K562 (cell line): ENCODE measurements around the gene OSBPL1A. TPM values are rescaled to one million over a fixed set of nuclear protein-coding genes. Genes with fewer than 3 reads are reported as not detected.

Source experiments
- ATAC-seq: fragments of 200-7000 bp; cut with Tn5 transposase; 3 replicates; pipeline ENCODE4 v1.9.1; 2020; ENCODE audit warnings: moderate library complexity
- BruUV-seq: library from RNA; stranded (reverse); fragments of 400-500 nt; replicated peaks from 2 replicates; lab custom pipeline; 2021; lab: Mats Ljungman, UMichigan
- CTCF ChIA-PET: fragments of 300-600 bp; formaldehyde crosslinking; extraction: SDS; loops from one replicate; lab custom pipeline; 2021; ENCODE audit warnings: low intra/inter-chr PET ratio; lab: Yijun Ruan, JAX
- POLR2A ChIA-PET: fragments of 300-600, 350-650 bp; sonication (Branson Sonifier 250); formaldehyde crosslinking; extraction: SDS; loops from one replicate; lab custom pipeline; 2021; ENCODE audit warnings: antibody characterized with exemption, inconsistent platforms; lab: Yijun Ruan, JAX
- DNase-seq, 4 experiments: peaks; one replicate each; pipeline versions ENCODE4 v3.0.0 to v3.0.0-alpha.2; 2011 to 2018; ENCODE audit warnings: low spot score in 3 of 4, mixed read lengths in 3 of 4; ENCODE audit errors: extremely low read depth in 1 of 4
- FAIRE-seq: peaks from 2 replicates; lab custom pipeline; 2011; peaks lifted over from hg19 to GRCh38; lab: Jason Lieb, UNC
- H2AFZ ChIP-seq: 2 replicates; pipeline ENCODE4 v1.6.0; 2011; ENCODE audit warnings: low read depth, low read length, control low read depth, inconsistent platforms
- H3K27ac ChIP-seq: fragments of 200-600 bp; 3 replicates; pipeline ENCODE4 v1.8.0; 2011; ENCODE audit warnings: low read depth, mild to moderate bottlenecking, control low read depth, inconsistent platforms, low read length, moderate library complexity, mixed read lengths; ENCODE audit errors: extremely low read depth
- H3K27me3 ChIP-seq, 2 experiments: fragments of 300-600 bp in 1 of 2; 2 replicates in 1 of 2; 3 replicates in 1 of 2; pipeline versions ENCODE4 v1.6.0 to v1.8.0; 2011; ENCODE audit warnings: inconsistent platforms in 2 of 2, low read length in 2 of 2, mild to moderate bottlenecking in 1 of 2, mixed read lengths in 1 of 2, moderate library complexity in 1 of 2; ENCODE audit not compliant: control insufficient read depth in 2 of 2, insufficient read depth in 2 of 2
- H3K36me3 ChIP-seq: fragments of 300-600 bp; 3 replicates; pipeline ENCODE4 v1.8.0; 2011; ENCODE audit warnings: mild to moderate bottlenecking, low read length, inconsistent platforms; ENCODE audit not compliant: control insufficient read depth, insufficient read depth
- H3K4me1 ChIP-seq, 2 experiments: fragments of 200-600 bp in 1 of 2; replicated peaks in 1 of 2; 2 replicates in 1 of 2; 3 replicates in 1 of 2; pipeline versions ENCODE4 v1.5.1 to v1.8.0; 2011; ENCODE audit warnings: inconsistent platforms in 2 of 2, low read length in 2 of 2, mild to moderate bottlenecking in 1 of 2, mixed read lengths in 1 of 2, moderate library complexity in 1 of 2; ENCODE audit not compliant: control insufficient read depth in 2 of 2, insufficient read depth in 2 of 2
- H3K4me2 ChIP-seq: 2 replicates; pipeline ENCODE4 v1.6.1; 2011; ENCODE audit warnings: low read length, control low read depth, inconsistent platforms, mixed read lengths; ENCODE audit not compliant: insufficient read depth
- H3K4me3 ChIP-seq: fragments of 200-600 bp; sonication (generic), shearing (Covaris generic); 2 replicates; pipeline ENCODE4 v1.5.1; 2016; ENCODE audit warnings: control low read depth, inconsistent platforms
- H3K79me2 ChIP-seq: fragments of 200-600 bp; 3 replicates; pipeline ENCODE4 v1.8.0; 2011; ENCODE audit warnings: low read length, inconsistent platforms; ENCODE audit not compliant: control insufficient read depth, insufficient read depth
- H3K9ac ChIP-seq, 2 experiments: 2 replicates each; pipeline versions ENCODE4 v1.6.0 to v1.6.1; 2011; ENCODE audit warnings: low read depth in 2 of 2, low read length in 2 of 2, control low read depth in 1 of 2, inconsistent platforms in 1 of 2, mild to moderate bottlenecking in 1 of 2, mixed read lengths in 1 of 2; ENCODE audit not compliant: insufficient read depth in 1 of 2
- H3K9me1 ChIP-seq: one replicate; pipeline ENCODE4 v1.6.0; 2011; ENCODE audit warnings: inconsistent platforms, mild to moderate bottlenecking, low read length, moderate library complexity; ENCODE audit not compliant: control insufficient read depth, insufficient read depth
- H3K9me3 ChIP-seq: replicated peaks from 2 replicates; pipeline ENCODE4 v1.5.1; 2011; ENCODE audit warnings: low read depth, low read length, inconsistent platforms; ENCODE audit not compliant: control insufficient read depth, insufficient read depth
- H4K20me1 ChIP-seq: replicated peaks from 2 replicates; pipeline ENCODE4 v1.6.1; 2011; ENCODE audit warnings: low read length, inconsistent platforms, mixed read lengths; ENCODE audit not compliant: control insufficient read depth, insufficient read depth
- HDAC3 ChIP-seq: fragments of 450-650 bp; IDR thresholded peaks from 2 replicates; pipeline ENCODE4 v1.6.1; 2018; ENCODE audit warnings: borderline replicate concordance, mild to moderate bottlenecking, moderate library complexity; ENCODE audit not compliant: partially characterized antibody
- HLTF ChIP-seq: fragments of 450-650 bp; IDR thresholded peaks from 2 replicates; pipeline ENCODE4 v1.6.1; 2016
- MECOM ChIP-seq: fragments of 250-450 bp; sonication (Bioruptor Pico); IDR thresholded peaks from 2 replicates; pipeline ENCODE4 v1.8.0; 2022; ENCODE audit warnings: inconsistent platforms
- MYNN ChIP-seq, 2 experiments: sonication (generic); formaldehyde crosslinking in 1 of 2; IDR thresholded peaks; 2 replicates each; pipeline versions ENCODE4 v1.5.0 to v1.6.1; 2016 to 2020; ENCODE audit warnings: antibody characterized with exemption in 1 of 2, missing genetic modification reagents in 1 of 2
- PRPF4 ChIP-seq: fragments of 200-400 bp; formaldehyde crosslinking; IDR thresholded peaks from one replicate; pipeline ENCODE4 v1.6.1; 2017; ENCODE audit warnings: low read length, low read depth, mild to moderate bottlenecking; ENCODE audit not compliant: insufficient read depth, poor library complexity, severe bottlenecking
- WGBS: fragments of 100-300 bp; shearing (Covaris generic); methylation state at CpG from one replicate; pipeline ENCODE4 v1.1.6; 2016; ENCODE audit warnings: low coverage, mixed read lengths; ENCODE audit not compliant: insufficient coverage; ENCODE audit errors: missing lambda C conversion rate; 5-methylcytosine and 5-hydroxymethylcytosine counted together
- in situ Hi-C: fragments of 300-500 bp; cut with MboI; formaldehyde crosslinking; loops from 4 replicates; pipeline ENCODE4 v1.15.0; 2018; ENCODE audit warnings: inconsistent platforms, mixed read lengths
- intact Hi-C: fragments of 100-400 bp; cut with micrococcal nuclease; formaldehyde crosslinking; loops from 2 replicates; pipeline ENCODE4 v1.14.2; 2022
- polyA plus RNA-seq, 8 experiments: library from polyadenylated mRNA; depleted of rRNA in 4 of 8; stranded (reverse) in 5 of 8; unstranded in 3 of 8; fragments of >200 nt; fragmentation: Nextera tagmentation in 2 of 8; fragmentation: Illumina TruSeq in 1 of 8; extraction: Ambion mirVana in 2 of 8; extraction: Trizol in 1 of 8; gene quantifications; 2 replicates each; pipeline versions ENCODE4 v1.2.1 to v1.2.3, GENCODE V29; 2011 to 2014; ENCODE audit warnings: inconsistent platforms in 1 of 8, missing spikeins in 1 of 8
- total RNA-seq, 7 experiments: library from RNA; depleted of rRNA in 6 of 7; stranded (reverse); fragments of >200 nt in 6 of 7; fragmentation: Illumina TruSeq in 2 of 7; extraction: Trizol in 2 of 7; gene quantifications; 2 replicates each; pipeline versions ENCODE4 v1.2.1 to v1.2.3, GENCODE V29; 2011 to 2021; ENCODE audit warnings: low replicate concordance in 1 of 7
- TF ChIP-seq, protein P1 (sequence below): fragments of 250-450 bp; sonication (Bioruptor Pico); IDR thresholded peaks from 2 replicates; pipeline ENCODE4 v1.5.0; 2021
- TF ChIP-seq, protein P2 (sequence below): fragments of 250-450 bp; sonication (Bioruptor Pico); IDR thresholded peaks from 2 replicates; pipeline ENCODE4 v1.8.0; 2021; ENCODE audit warnings: borderline replicate concordance, mild to moderate bottlenecking, moderate library complexity; ENCODE audit not compliant: poor library complexity, severe bottlenecking

The OSBPL1A gene
- total and polyA plus RNA-seq, 9 of the 15 experiments (the other 6 are each of a cell fraction or from before 2014, with no cell fraction given) = 0.40 to 0.49 TPM; not detected in 7

DNA sequence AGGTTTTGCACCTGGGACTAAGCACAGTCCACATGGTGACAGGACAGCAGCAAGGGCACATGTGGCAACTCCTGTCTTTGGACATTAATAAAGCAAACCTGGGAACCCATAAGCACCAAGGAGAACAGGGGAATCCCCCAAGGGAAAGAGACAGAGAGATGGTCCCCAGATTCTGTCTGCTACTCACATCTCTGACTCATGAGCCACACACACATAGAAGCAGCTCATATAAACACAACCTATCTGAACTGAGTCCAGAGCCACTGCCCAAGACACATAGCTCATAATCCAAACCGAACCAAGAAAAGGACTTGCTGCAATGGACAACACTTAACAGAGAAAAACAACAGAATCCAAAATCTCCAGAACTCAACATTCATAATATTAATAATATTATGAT lies 82.5 kb downstream of the OSBPL1A start:
- 0% methylated on average over 1 of the region's 1 CpG for WGBS
- H3K4me3 ChIP-seq = no peak overlapping the region
- H3K79me2 ChIP-seq = no peaks in the 10 kb centered on the region
- intact Hi-C loops (no loop called here), in situ Hi-C loops (no loop called here)
- H3K4me2 ChIP-seq = no peak overlapping the region
- H3K9me3 ChIP-seq = no peaks in the 10 kb centered on the region
- FAIRE-seq (no peak), DNase-seq (no peak), ATAC-seq (no peak)
- no TSS peak for BruUV-seq
- no peaks in the 10 kb centered on the region for H3K9me1 ChIP-seq
- no peaks in the 10 kb centered on the region for H3K36me3 ChIP-seq
- H3K9ac ChIP-seq = no peak overlapping the region
- POLR2A ChIA-PET = no interaction called here
- H3K4me1 ChIP-seq = no peaks in the 10 kb centered on the region
- no peak for TF ChIP-seq MECOM (CRISPR knock-in tag)
- no peak for TF ChIP-seq HDAC3
- TF ChIP-seq, protein P1, sequence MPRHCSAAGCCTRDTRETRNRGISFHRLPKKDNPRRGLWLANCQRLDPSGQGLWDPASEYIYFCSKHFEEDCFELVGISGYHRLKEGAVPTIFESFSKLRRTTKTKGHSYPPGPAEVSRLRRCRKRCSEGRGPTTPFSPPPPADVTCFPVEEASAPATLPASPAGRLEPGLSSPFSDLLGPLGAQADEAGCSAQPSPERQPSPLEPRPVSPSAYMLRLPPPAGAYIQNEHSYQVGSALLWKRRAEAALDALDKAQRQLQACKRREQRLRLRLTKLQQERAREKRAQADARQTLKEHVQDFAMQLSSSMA = no peak
- TF ChIP-seq, protein P2, sequence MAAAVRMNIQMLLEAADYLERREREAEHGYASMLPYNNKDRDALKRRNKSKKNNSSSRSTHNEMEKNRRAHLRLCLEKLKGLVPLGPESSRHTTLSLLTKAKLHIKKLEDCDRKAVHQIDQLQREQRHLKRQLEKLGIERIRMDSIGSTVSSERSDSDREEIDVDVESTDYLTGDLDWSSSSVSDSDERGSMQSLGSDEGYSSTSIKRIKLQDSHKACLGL (CRISPR knock-in tag) = no peak
- no peak for TF ChIP-seq HLTF
- TF ChIP-seq PRPF4 = no peak
- TF ChIP-seq MYNN (IDR thresholded peaks at IDR 0.05) = no peak
- no peak for TF ChIP-seq MYNN (CRISPR knock-in tag; IDR thresholded peaks at IDR 0.05)
- no peaks in the 10 kb centered on the region for H4K20me1 ChIP-seq
- CTCF ChIA-PET = no interaction called here
- no peaks in the 10 kb centered on the region for H3K27me3 ChIP-seq
- H3K27ac ChIP-seq = no peak overlapping the region
- H2AFZ ChIP-seq = no peak overlapping the region
